ENCODE data around the gene LTB4R. TPM values are rescaled to one million over a fixed set of nuclear protein-coding genes. Genes with fewer than 3 reads are reported as not detected.
"Not testable (repeated sequence)": the region's sequence is repeated elsewhere in the genome, so short reads cannot be mapped to it uniquely, and the experiment has no call there.

Gene LTB4R
- total RNA-seq, 1 donor from 2014 or later, result 10.7 TPM

DNA sequence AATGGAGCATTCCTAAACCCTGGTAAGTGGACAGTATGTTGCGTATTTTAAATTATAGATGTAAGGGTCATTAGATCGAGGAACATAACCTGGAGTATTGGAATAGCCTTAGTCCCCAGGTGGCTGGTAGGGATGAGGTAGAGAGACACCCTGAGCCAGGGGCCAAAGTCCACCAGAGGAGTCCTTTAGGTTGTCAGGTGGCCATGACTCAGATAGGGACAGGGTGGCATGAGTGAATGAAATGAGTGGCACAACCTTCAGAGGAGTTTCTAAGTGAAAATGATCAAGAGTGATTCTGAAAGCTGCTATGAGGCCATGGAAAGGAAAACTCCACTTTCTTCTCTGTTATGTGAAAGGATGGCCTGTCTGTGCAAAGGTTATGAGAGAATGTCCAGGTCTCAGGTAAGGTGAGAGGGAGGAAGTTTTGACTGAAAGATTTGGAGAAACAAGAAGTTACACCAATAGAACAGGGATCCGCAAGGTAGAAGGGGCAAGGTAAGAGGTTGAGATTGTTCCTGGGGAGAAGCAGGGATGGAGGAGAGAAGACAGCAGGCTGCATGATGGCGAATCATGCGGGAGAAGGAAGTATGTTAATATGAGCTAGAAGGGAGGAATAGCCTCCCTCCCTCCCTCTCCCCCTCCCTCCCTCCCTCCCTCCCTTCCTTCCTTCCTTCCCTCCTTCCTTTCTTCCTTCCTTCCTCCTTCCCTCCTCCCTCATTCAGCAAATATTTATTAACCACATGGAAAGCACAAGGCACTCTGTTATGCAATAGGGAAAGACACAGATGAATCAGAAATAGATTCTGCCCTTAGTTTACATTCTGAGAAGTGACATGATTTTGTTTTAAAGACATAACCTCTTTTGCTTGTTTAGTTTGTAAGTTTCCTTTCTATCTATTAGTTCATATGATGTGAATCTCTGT, 42.5 kb downstream of the LTB4R start:
- DNase-seq (ENCODE audit: low spot score), result no peak
- H3K4me3 Mint-ChIP-seq (ENCODE audit: low read depth), result no peak overlapping the region
- no peaks in the 10 kb centered on the region for H3K9me3 Mint-ChIP-seq
- H3K36me3 Mint-ChIP-seq (ENCODE audit: low read depth), result no peaks in the 10 kb centered on the region
- H3K27ac Mint-ChIP-seq, result no peak overlapping the region
- peaks cover 44% of the 10 kb centered on the region for H3K27me3 Mint-ChIP-seq (ENCODE audit: low read depth)
- intact Hi-C loops (cut with micrococcal nuclease), result no loop called here
- peaks cover 2% of the 10 kb centered on the region for H3K4me1 Mint-ChIP-seq (ENCODE audit: low read depth)

DNA sequence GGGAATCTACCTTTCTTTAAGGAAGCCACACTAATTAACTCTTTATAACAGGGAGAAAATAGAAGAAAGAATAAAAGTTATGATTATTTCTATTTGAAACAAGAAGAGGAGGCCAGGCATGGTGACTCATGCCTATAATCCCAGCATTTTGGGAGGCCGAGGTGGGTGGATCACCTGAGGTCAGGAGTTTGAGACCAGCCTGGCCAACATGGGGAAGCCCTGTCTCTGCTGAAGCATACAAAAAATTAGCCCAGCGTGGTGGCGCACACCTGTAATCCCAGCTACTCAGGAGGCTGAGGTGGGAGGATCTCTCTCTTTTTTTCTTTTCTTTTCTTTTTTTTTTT, 43.2 kb downstream of the LTB4R start:
- H3K27me3 Mint-ChIP-seq (ENCODE audit: low read depth), result peaks cover 38% of the 10 kb centered on the region
- intact Hi-C loops (cut with micrococcal nuclease); H3K4me3 Mint-ChIP-seq (ENCODE audit: low read depth); H3K27ac Mint-ChIP-seq; H3K4me1 Mint-ChIP-seq (ENCODE audit: low read depth); H3K36me3 Mint-ChIP-seq (ENCODE audit: low read depth); DNase-seq (ENCODE audit: low spot score); H3K9me3 Mint-ChIP-seq: not testable (repeated sequence)

DNA sequence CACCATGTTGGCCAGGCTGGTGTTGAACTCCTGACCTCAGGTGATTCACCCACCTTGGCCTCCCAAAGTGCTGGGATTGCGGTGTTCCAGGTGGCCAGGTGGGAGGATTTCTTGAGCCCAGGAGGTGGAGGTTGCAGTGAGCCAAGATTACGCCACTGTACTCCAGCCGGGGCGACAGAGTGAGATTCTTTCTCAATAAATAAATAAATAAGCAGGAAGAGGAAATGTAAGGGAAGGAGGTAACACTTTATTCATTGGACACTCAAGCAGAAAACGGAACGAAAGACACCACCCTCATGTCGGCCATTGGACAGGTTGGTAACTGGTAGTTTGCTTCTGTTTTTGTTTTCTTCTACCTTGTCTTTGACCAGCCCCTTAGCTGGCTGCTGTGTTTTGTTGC, 43.7 kb downstream of the LTB4R start:
- intact Hi-C loops (cut with micrococcal nuclease), result no loop called here

DNA sequence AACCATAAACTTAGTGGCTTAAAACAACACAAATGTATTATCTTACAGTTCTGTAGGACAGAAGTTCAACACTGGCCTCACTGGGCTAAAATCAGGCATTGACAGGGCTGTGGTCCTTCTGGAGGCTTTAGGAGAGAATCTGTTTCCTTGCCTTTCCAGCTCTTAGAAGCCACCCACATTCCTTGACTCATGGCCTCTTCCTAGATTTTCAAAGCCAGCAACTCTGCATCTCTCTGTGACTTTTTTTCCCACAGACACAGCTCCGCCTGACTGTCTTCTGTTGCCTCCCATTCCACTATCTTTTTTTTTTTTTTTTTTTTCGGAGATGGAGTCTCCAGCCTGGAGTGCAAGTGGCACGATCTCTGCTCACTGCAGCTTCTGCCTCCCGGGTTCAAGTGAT, 44.9 kb downstream of the LTB4R start:
- peaks cover 33% of the 10 kb centered on the region for H3K27me3 Mint-ChIP-seq (ENCODE audit: low read depth)
- no peak overlapping the region for H3K4me3 Mint-ChIP-seq (ENCODE audit: low read depth)
- DNase-seq (ENCODE audit: low spot score), result no peak
- H3K36me3 Mint-ChIP-seq (ENCODE audit: low read depth), result no peaks in the 10 kb centered on the region
- peaks cover 2% of the 10 kb centered on the region for H3K4me1 Mint-ChIP-seq (ENCODE audit: low read depth)
- H3K27ac Mint-ChIP-seq, result no peak overlapping the region
- intact Hi-C loops (cut with micrococcal nuclease), result no loop called here
- H3K9me3 Mint-ChIP-seq, result no peaks in the 10 kb centered on the region

More for the DNA sequence above, 43.7 kb downstream of the LTB4R start:
- peaks cover 36% of the 10 kb centered on the region for H3K27me3 Mint-ChIP-seq (ENCODE audit: low read depth)
- H3K4me3 Mint-ChIP-seq (ENCODE audit: low read depth), result no peak overlapping the region
- no peaks in the 10 kb centered on the region for H3K9me3 Mint-ChIP-seq
- DNase-seq (ENCODE audit: low spot score), result no peak
- no peak overlapping the region for H3K27ac Mint-ChIP-seq
- peaks cover 2% of the 10 kb centered on the region for H3K4me1 Mint-ChIP-seq (ENCODE audit: low read depth)
- no peaks in the 10 kb centered on the region for H3K36me3 Mint-ChIP-seq (ENCODE audit: low read depth)

DNA sequence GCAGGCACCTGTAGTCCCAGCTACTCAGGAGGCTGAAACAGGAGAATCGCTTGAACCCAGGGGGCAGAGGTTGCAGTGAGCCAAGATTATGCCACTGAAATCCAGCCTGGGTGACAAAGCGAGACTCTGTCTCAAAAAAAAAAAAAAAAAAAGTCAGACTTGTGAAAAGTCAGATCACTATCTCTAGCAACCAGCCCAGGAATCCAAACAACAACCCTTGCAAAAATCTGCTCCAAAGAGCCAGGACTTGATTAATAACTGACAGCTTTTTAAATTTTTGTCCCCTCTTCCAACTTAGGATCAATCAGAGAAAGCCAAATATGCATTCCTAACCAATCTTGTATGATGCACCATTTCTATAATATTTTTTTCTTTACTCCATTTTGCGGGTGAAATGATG, 49.0 kb downstream of the LTB4R start:
- no peaks in the 10 kb centered on the region for H3K36me3 Mint-ChIP-seq (ENCODE audit: low read depth)
- peaks cover 32% of the 10 kb centered on the region for H3K27me3 Mint-ChIP-seq (ENCODE audit: low read depth)
- DNase-seq (ENCODE audit: low spot score), result no peak
- no peaks in the 10 kb centered on the region for H3K4me1 Mint-ChIP-seq (ENCODE audit: low read depth)
- H3K4me3 Mint-ChIP-seq (ENCODE audit: low read depth), result no peak overlapping the region
- no peaks in the 10 kb centered on the region for H3K9me3 Mint-ChIP-seq
- intact Hi-C loops (cut with micrococcal nuclease), result no loop called here
- H3K27ac Mint-ChIP-seq, result no peak overlapping the region

DNA sequence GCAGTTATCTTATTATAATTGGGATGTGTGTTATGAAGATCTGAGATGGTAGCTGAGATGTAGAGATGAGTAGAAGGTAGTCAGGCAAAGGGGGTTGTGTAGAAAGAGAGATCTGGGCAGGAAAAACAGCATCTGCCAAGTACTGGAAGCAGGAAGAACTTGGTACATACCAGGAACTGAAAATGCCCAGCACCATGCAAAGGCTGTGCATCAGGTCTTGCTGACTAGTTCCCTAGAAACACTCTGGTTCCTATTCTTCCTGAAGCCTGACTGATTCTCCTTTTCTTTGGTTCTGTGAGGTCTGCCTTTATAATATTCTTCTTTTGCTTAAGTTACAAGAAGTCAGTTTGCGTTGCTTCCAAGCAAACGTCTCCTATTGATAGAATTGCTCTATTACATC, 50.0 kb downstream of the LTB4R start:
- H3K27ac Mint-ChIP-seq, result no peak overlapping the region
- peaks cover 5% of the 10 kb centered on the region for H3K4me1 Mint-ChIP-seq (ENCODE audit: low read depth)
- intact Hi-C loops (cut with micrococcal nuclease), result no loop called here
- H3K4me3 Mint-ChIP-seq (ENCODE audit: low read depth), result no peak overlapping the region
- no peak for DNase-seq (ENCODE audit: low spot score)
- H3K9me3 Mint-ChIP-seq, result no peaks in the 10 kb centered on the region
- peaks cover 41% of the 10 kb centered on the region for H3K27me3 Mint-ChIP-seq (ENCODE audit: low read depth)
- H3K36me3 Mint-ChIP-seq (ENCODE audit: low read depth), result no peaks in the 10 kb centered on the region

DNA sequence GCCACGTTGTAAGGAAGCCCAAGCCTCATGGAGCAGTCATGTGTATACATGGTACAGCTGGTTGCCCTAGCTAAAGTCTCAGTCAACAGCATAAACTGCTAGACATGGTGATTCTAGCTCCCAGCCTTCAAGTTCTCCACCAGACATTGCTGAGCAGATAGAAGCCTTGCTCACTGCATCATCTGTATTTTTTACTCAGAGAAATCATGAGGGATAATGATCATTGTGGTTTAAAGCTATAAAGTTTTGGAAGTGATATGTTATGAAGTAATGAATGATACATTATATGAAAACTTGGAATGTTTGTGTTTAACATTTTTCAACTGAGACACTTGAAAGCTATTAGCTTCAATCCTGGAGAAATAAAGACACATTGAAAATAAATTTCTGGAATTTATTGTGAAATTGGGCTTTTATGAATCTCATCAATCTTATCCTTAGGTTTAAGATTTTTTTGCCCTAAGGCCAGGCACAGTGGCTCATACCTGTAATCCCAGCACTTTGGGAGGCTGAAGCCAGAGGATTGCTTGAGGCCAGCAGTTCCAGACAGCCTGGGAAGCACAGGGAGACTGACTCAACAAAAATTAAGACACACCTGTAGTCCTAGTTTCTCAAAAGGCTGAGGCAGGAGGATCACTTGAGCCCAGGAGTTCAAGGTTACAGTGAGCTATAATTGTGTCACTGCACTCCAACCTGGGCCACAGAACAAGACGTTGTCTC, 51.1 kb downstream of the LTB4R start:
- Mint-ChIP-seq H3K4me3 (ENCODE audit: low read depth) (no peak overlapping the region), H3K27ac (no peak overlapping the region), H3K4me1 (ENCODE audit: low read depth) (peaks cover 6% of the 10 kb centered on the region), H3K27me3 (ENCODE audit: low read depth) (peaks cover 48% of the 10 kb centered on the region), H3K9me3 (no peaks in the 10 kb centered on the region), H3K36me3 (ENCODE audit: low read depth) (no peaks in the 10 kb centered on the region)
- intact Hi-C loops (cut with micrococcal nuclease), result no loop called here
- DNase-seq (ENCODE audit: low spot score), result no peak

DNA sequence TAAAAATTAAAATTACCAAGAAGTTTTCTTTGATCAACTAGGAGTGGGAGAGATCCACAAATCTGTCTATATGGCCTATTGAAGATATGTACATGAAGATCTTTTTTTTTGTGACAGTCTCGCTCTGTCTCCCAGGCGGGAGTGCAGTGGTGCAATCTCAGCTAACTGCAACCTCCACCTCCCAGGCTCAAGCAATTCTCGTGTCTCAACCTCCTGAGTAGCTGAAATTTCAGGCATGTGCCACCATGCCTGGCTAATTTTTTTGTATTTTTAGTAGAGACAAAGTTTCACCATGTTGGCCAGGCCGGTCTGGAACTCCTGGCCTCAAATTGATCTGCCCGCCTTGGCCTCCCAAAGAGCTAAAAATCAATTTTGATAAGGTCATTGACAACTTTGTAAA, 52.1 kb downstream of the LTB4R start:
- DNase-seq (ENCODE audit: low spot score), result no peak
- no peaks in the 10 kb centered on the region for H3K36me3 Mint-ChIP-seq (ENCODE audit: low read depth)
- no peaks in the 10 kb centered on the region for H3K9me3 Mint-ChIP-seq
- intact Hi-C loops (cut with micrococcal nuclease), result no loop called here
- peaks cover 11% of the 10 kb centered on the region for H3K4me1 Mint-ChIP-seq (ENCODE audit: low read depth)
- peaks cover 56% of the 10 kb centered on the region for H3K27me3 Mint-ChIP-seq (ENCODE audit: low read depth)
- H3K4me3 Mint-ChIP-seq (ENCODE audit: low read depth), result no peak overlapping the region
- H3K27ac Mint-ChIP-seq, result no peak overlapping the region

DNA sequence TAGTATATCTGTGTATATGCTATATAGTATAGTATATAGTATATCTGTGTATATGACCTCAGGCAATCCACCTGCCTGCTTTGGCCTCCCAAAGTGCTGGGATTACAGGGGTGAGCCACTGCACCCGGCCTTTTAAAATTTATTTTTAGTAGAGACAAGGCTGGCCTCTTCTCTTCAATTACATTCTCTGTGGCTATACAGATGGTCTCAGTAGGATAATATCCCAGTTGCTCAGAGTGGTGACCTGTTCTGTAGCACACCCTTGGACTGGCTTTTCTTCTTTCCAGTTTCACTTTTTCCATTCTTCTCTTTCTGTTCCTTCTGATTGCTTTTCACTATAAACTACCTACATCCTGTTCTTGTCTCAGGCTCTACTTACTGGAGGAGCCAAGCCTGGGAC, 53.5 kb downstream of the LTB4R start:
- Mint-ChIP-seq H3K27me3 (ENCODE audit: low read depth) (peaks cover 62% of the 10 kb centered on the region), H3K4me1 (ENCODE audit: low read depth) (peaks cover 11% of the 10 kb centered on the region), H3K27ac (no peak overlapping the region), H3K4me3 (ENCODE audit: low read depth) (no peak overlapping the region), H3K9me3 (no peaks in the 10 kb centered on the region), H3K36me3 (ENCODE audit: low read depth) (no peaks in the 10 kb centered on the region)
- no peak for DNase-seq (ENCODE audit: low spot score)
- intact Hi-C loops (cut with micrococcal nuclease), result no loop called here

DNA sequence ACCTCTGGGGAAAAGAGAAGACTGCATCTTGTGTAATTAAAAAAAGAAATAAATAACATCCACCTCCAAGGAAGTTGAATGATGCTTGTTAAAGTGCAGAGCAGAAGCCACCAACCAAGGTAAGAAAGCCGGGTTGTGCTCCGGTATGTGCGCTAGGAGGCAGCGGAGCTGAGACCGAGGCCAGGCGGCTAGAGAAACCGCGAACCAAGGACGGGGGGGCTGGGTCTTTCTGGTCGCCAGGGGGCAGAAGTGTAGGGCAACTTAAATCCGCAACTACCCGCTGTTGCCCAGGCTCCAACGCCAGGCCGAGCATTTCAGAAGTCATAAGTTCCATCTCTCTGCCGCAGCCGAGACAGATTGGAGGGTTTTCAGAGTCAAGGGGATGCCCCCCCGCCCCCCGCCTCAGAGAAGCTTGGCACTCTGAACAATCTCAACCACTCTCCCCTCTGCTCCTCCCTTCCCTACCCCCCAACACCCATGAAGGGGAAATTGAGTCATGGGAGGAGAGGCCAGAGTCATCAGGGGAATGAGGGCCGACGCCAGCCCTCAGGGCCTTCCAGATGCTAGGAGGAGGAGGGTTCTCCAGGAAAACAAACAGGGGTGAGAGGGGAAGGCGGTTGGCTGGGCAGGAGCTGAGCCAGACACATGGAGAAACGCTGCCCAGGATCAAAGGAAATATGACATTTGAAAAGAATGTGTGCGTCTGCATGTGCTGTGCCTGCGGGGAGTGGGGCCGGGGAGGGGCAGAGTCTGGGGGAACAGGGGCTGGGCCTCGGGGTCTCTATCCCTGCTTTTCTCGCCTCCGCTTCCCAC, 54.5 kb downstream of the LTB4R start:
- Mint-ChIP-seq H3K27ac (no peak overlapping the region), H3K36me3 (ENCODE audit: low read depth) (no peaks in the 10 kb centered on the region), H3K4me1 (ENCODE audit: low read depth) (peaks cover 11% of the 10 kb centered on the region), H3K4me3 (ENCODE audit: low read depth) (peak overlapping the region; percentile 24), H3K9me3 (no peaks in the 10 kb centered on the region), H3K27me3 (ENCODE audit: low read depth) (peaks cover 54% of the 10 kb centered on the region)
- intact Hi-C loops (cut with micrococcal nuclease), result loop anchor here (2.0 kb wide), 1 partner anchor 65 kb away; no protein-coding TSS in a partner anchor
- peak; percentile 37 for DNase-seq (ENCODE audit: low spot score)

DNA sequence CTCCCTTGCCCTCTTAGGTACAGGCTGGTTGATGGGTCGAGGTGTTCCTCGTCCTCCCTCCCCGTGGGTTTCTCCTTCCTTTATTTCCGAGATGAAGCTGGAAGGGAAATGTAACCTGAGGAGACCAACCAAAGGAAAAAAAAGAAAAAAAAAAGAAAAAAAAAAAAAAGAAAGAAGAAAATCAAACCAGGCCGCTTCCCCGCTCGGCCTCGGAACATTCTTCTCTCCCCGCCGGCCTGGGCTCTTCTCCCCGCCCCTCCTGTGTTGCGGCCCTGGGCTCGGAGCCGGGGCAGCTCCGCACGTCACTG, 55.1 kb downstream of the LTB4R start:
- no peak for DNase-seq (ENCODE audit: low spot score)

DNA sequence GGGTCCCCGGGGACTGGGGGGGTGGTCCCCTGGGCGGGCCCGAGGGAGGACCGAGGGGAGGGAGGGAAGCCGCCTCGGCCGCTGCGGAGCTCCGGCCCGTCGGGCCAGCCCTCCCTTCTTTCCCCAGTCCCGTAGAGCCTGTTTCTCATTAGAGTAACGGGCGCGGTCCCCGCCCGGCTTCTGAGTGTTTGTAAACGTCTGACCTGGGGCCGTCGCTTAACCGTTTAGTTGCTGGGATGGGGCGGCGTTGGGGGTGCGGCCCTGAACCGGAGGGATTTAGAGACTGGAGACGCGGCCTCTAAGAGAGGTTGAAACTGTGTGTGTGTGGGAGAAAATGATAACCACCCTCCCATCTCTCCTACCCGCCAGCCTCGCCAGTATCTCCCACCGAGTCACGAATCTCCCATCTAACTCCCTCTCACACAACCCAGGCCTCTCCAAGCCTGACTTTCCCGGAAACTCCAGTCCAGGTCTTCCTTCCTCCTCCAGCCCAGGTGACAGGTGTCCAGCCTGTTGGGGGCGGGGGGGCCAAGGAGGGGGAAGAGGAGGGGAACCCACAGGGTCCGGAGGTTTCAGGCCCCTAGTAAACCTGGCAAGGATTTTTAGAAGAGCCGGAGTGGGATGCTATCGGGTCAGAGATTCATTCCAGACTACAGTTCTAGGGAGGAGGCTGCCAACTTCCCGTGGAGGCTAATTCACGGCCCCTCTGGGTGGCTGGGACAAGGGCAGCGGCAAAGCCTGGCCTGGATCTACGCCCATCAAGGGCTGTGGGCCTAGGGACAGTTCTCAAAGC, 55.6 kb downstream of the LTB4R start:
- no peaks in the 10 kb centered on the region for H3K36me3 Mint-ChIP-seq (ENCODE audit: low read depth)
- no peak overlapping the region for H3K4me3 Mint-ChIP-seq (ENCODE audit: low read depth)
- no peak overlapping the region for H3K27ac Mint-ChIP-seq
- H3K9me3 Mint-ChIP-seq, result no peaks in the 10 kb centered on the region
- intact Hi-C loops (cut with micrococcal nuclease), result loop anchor here (2.0 kb wide), 1 partner anchor 64 kb away; no protein-coding TSS in a partner anchor
- peaks cover 11% of the 10 kb centered on the region for H3K4me1 Mint-ChIP-seq (ENCODE audit: low read depth)
- peaks cover 54% of the 10 kb centered on the region for H3K27me3 Mint-ChIP-seq (ENCODE audit: low read depth)
- DNase-seq (ENCODE audit: low spot score), result no peak

More for the DNA sequence above, 55.1 kb downstream of the LTB4R start:
- Mint-ChIP-seq H3K4me1 (ENCODE audit: low read depth) (peaks cover 11% of the 10 kb centered on the region), H3K9me3 (no peaks in the 10 kb centered on the region), H3K4me3 (ENCODE audit: low read depth) (no peak overlapping the region), H3K27me3 (ENCODE audit: low read depth) (peaks cover 56% of the 10 kb centered on the region), H3K36me3 (ENCODE audit: low read depth) (no peaks in the 10 kb centered on the region), H3K27ac (no peak overlapping the region)
- intact Hi-C loops (cut with micrococcal nuclease), result loop anchor here (2.0 kb wide), 1 partner anchor 64 kb away; no protein-coding TSS in a partner anchor
